ENCODE data around the gene MLXIP. TPM values are rescaled to one million over a fixed set of nuclear protein-coding genes. Genes with fewer than 3 reads are reported as not detected.

The MLXIP gene
- total RNA-seq, 1 experiment from 2014 or later, result 46.3 TPM

DNA sequence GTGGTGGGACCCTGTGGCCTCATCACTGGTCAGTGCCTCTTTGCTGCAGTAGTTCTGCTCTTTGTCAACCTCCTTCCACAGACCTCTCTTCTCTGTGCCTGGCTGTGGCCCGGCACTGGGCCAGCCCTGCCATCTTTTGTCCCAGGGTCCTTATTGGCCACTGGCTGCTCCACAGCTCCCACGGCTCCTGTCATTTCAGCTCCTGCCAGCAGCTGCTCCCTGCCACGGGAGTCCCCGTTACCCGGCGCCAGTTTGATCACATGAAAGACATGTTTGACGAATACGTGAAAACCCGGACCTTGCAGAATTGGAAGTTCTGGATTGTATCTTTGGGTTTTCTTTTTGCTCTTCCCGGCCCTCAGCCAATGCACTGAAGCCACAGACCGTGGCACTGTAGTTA is 60.1 kb downstream of the MLXIP start:
- POLR2A ChIA-PET, result interaction anchor here (0.6 kb wide), 1 partner anchor 155 kb away, joined by 3 read pairs; no protein-coding TSS in a partner anchor
- H3K79me2 ChIP-seq (ENCODE audit: insufficient read depth, low read length), result no peaks in the 10 kb centered on the region

DNA sequence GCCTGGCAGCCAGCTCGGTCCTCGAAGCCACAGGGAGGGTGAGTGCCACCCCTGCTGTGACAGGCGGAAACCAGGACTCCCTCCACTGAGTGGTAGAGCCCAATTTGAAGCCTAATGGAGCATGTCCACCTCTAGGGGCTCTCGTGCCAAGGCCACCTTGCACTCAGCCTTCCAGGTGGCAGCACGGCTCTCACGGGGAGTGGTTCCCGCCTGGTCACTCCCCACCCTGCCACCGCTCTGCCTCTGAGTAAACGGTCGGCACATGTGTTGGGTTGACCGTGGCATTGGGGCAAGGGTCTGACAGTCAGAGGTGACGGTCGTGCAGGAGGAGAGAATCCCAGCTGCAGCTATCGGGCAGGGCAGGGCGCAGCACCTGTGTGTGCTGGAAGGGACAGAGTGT is 60.7 kb downstream of the MLXIP start:
- ChIA-PET POLR2A (no interaction called here), RAD21 (ENCODE audit: low non-redundant PET in 1 of 2, low total read pairs in 2 of 2, uncharacterized antibody in 2 of 2, unreplicated experiment in 2 of 2) (no interaction called here), CTCF (no interaction called here)
- Histone ChIP-seq H3K79me2 (ENCODE audit: insufficient read depth, low read length) (no peaks in the 10 kb centered on the region), H3K9me2 (ENCODE audit: insufficient read depth) (no peaks in the 10 kb centered on the region), H3K27ac (ENCODE audit: low read depth, low read length) (no peak overlapping the region), H3K4me3 (replicated peaks in 1 of 2; ENCODE audit: low read depth in 1 of 2, low read length in 2 of 2) (no peak overlapping the region), H3K9me3 (ENCODE audit: control insufficient read depth in 1 of 2, insufficient read depth in 1 of 2, low read depth in 1 of 2, low read length in 2 of 2) (no peaks in the 10 kb centered on the region), H3K9ac (ENCODE audit: low read length) (no peak overlapping the region), H3K4me2 (ENCODE audit: low read length) (no peak overlapping the region), H3K27me3 (ENCODE audit: insufficient read depth, low read length) (no peaks in the 10 kb centered on the region), H3K36me3 (ENCODE audit: control insufficient read depth in 1 of 2, insufficient read depth in 2 of 2, low read length in 2 of 2) (peaks cover 7 to 29% of the 10 kb centered on the region in 2 experiments; a peak in 3 of 4 replicates), H4K20me1 (ENCODE audit: insufficient read depth) (no peaks in the 10 kb centered on the region), H2AFZ (ENCODE audit: low read depth, low read length, poor library complexity, severe bottlenecking) (no peak overlapping the region), H3K4me1 (ENCODE audit: control insufficient read depth in 1 of 2, insufficient read depth in 2 of 2, low read length in 2 of 2) (no peaks in the 10 kb centered on the region)
- TF ChIP-seq EGR1 (IDR thresholded peaks at IDR 0.05; ENCODE audit: low read depth) (no peak), ZNF274 (IDR thresholded peaks at IDR 0.05; ENCODE audit: low read depth, low read length) (no peak), FOSL1 (IDR thresholded peaks at IDR 0.05; ENCODE audit: low read depth) (no peak), POLR2A (IDR thresholded peaks at IDR 0.05; ENCODE audit: borderline replicate concordance, extremely low read depth, insufficient read depth, insufficient read length) (no peak), CBX3 (IDR thresholded peaks at IDR 0.05; ENCODE audit: low read depth) (no peak), SP1 (IDR thresholded peaks at IDR 0.05; ENCODE audit: low read depth) (no peak)
- TF ChIP-seq, protein P1, sequence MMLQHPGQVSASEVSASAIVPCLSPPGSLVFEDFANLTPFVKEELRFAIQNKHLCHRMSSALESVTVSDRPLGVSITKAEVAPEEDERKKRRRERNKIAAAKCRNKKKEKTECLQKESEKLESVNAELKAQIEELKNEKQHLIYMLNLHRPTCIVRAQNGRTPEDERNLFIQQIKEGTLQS (IDR thresholded peaks at IDR 0.05), result no peak
- TF ChIP-seq, protein P2, sequence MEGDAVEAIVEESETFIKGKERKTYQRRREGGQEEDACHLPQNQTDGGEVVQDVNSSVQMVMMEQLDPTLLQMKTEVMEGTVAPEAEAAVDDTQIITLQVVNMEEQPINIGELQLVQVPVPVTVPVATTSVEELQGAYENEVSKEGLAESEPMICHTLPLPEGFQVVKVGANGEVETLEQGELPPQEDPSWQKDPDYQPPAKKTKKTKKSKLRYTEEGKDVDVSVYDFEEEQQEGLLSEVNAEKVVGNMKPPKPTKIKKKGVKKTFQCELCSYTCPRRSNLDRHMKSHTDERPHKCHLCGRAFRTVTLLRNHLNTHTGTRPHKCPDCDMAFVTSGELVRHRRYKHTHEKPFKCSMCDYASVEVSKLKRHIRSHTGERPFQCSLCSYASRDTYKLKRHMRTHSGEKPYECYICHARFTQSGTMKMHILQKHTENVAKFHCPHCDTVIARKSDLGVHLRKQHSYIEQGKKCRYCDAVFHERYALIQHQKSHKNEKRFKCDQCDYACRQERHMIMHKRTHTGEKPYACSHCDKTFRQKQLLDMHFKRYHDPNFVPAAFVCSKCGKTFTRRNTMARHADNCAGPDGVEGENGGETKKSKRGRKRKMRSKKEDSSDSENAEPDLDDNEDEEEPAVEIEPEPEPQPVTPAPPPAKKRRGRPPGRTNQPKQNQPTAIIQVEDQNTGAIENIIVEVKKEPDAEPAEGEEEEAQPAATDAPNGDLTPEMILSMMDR (IDR thresholded peaks at IDR 0.05 in 2 of 3, conservative IDR thresholded peaks at IDR 0.05 in 1 of 3; ENCODE audit: borderline replicate concordance in 1 of 3, insufficient read depth in 1 of 3, low read depth in 2 of 3, low read length in 2 of 3), result no peak
- TF ChIP-seq, protein P3, sequence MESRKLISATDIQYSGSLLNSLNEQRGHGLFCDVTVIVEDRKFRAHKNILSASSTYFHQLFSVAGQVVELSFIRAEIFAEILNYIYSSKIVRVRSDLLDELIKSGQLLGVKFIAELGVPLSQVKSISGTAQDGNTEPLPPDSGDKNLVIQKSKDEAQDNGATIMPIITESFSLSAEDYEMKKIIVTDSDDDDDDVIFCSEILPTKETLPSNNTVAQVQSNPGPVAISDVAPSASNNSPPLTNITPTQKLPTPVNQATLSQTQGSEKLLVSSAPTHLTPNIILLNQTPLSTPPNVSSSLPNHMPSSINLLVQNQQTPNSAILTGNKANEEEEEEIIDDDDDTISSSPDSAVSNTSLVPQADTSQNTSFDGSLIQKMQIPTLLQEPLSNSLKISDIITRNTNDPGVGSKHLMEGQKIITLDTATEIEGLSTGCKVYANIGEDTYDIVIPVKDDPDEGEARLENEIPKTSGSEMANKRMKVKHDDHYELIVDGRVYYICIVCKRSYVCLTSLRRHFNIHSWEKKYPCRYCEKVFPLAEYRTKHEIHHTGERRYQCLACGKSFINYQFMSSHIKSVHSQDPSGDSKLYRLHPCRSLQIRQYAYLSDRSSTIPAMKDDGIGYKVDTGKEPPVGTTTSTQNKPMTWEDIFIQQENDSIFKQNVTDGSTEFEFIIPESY (IDR thresholded peaks at IDR 0.05; ENCODE audit: extremely low read depth, insufficient replicate concordance, low read length), result no peak
- DNase-seq (ENCODE audit: low read depth, low spot score) (no peak), ATAC-seq (no peak)
- no TSS peak for BruUV-seq (replicated peaks)
- intact Hi-C loops (cut with micrococcal nuclease), result no loop called here

More for the DNA sequence above, 60.1 kb downstream of the MLXIP start:
- H3K9me3 ChIP-seq (ENCODE audit: control insufficient read depth in 1 of 2, insufficient read depth in 1 of 2, low read depth in 1 of 2, low read length in 2 of 2), result no peaks in the 10 kb centered on the region
- ChIA-PET CTCF (no interaction called here), RAD21 (ENCODE audit: low non-redundant PET in 1 of 2, low total read pairs in 2 of 2, uncharacterized antibody in 2 of 2, unreplicated experiment in 2 of 2) (no interaction called here)
- BruUV-seq (replicated peaks), result no TSS peak
- ATAC-seq (no peak), DNase-seq (ENCODE audit: low read depth, low spot score) (no peak)
- H3K4me2 ChIP-seq (ENCODE audit: low read length), result no peak overlapping the region
- H3K9ac ChIP-seq (ENCODE audit: low read length), result no peak overlapping the region
- no peaks in the 10 kb centered on the region for H3K4me1 ChIP-seq (ENCODE audit: control insufficient read depth in 1 of 2, insufficient read depth in 2 of 2, low read length in 2 of 2)
- H3K36me3 ChIP-seq (ENCODE audit: control insufficient read depth in 1 of 2, insufficient read depth in 2 of 2, low read length in 2 of 2), result peaks cover 12 to 29% of the 10 kb centered on the region in 2 experiments; a peak in 3 of 4 replicates
- no peak overlapping the region for H2AFZ ChIP-seq (ENCODE audit: low read depth, low read length, poor library complexity, severe bottlenecking)
- intact Hi-C loops (cut with micrococcal nuclease), result no loop called here
- no peak overlapping the region for H3K27ac ChIP-seq (ENCODE audit: low read depth, low read length)
- TF ChIP-seq EGR1 (IDR thresholded peaks at IDR 0.05; ENCODE audit: low read depth) (no peak), SP1 (IDR thresholded peaks at IDR 0.05; ENCODE audit: low read depth) (no peak), YY1 (IDR thresholded peaks at IDR 0.05; ENCODE audit: extremely low read depth, insufficient replicate concordance, low read depth, low read length) (no peak), ZNF274 (IDR thresholded peaks at IDR 0.05; ENCODE audit: low read depth, low read length) (no peak)
- no peaks in the 10 kb centered on the region for H3K27me3 ChIP-seq (ENCODE audit: insufficient read depth, low read length)
- H4K20me1 ChIP-seq (ENCODE audit: insufficient read depth), result no peaks in the 10 kb centered on the region
- H3K9me2 ChIP-seq (ENCODE audit: insufficient read depth), result no peaks in the 10 kb centered on the region
- H3K4me3 ChIP-seq (replicated peaks in 1 of 2; ENCODE audit: low read depth in 1 of 2, low read length in 2 of 2), result no peak overlapping the region

Data from HCT116 (cell line).